ENCODE data around the gene SIRPB2.

SIRPB2 gene

GRCh38 chr20:1491281-1491840 lies at the start of gene SIRPB2:
TSS of gene SIRPB2 (minus strand) at chr20:1491420. CDS start at chr20:1491359, 61 bp downstream.
- DNase-seq: no peak

DNA sequence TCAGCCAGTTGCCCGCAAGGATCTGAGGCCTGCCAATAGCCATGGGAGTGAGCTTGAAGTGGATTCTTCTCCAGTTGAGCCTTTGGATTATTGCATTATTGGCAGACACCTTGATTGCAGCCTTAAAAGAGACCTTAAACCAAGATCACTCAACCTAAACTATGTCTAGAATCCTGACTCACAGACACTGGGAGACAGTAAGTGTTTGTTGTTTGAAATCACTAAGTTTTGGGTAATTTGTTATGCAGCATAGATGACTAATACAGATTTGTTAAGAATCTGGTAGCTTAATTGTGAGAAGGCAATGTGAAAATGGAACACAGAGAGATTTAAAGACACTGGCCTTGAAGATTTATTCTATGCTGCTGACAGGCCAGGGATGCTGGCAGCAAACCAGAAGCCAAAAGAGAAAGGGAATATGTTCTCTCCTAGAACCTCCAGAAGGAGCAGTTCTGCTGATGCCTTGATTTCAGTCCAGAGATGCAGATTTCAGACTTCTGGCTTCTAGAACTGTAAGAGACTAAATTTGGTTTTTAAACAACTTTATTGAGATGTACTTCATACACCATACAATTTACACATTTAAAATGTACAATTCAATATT lies 48.7 kb upstream of the SIRPB2 start:
- no peak for DNase-seq

DNA sequence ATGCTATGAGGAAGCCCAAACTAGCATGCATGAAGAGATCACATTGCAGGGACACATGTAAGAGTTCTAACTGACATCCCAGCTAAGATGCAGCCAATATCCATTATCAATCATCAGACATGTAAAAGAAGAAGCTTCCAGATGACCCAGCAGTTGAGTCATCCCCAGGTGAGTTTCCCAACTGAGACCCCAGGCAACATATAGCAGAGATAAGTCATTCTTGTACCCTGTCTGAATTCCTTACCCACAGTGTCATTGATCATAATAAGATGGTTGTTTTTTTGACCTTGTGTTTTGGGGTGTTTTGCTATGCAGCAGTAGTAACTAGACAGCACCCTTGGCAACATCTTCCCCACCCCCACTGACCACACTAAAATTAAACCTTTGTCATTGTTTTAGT lies 47.4 kb upstream of the SIRPB2 start:
- no peak for DNase-seq

- no peak for DNase-seq
Measured at GRCh38 chr20:1537731-1538058, 46.5 kb upstream of the SIRPB2 start.

GRCh38 chr20:1536893-1537730 lies 45.9 kb upstream of the SIRPB2 start:
- DNase-seq: no peak

GRCh38 chr20:1535420-1536175 lies 44.4 kb upstream of the SIRPB2 start:
- no peak for DNase-seq

DNA sequence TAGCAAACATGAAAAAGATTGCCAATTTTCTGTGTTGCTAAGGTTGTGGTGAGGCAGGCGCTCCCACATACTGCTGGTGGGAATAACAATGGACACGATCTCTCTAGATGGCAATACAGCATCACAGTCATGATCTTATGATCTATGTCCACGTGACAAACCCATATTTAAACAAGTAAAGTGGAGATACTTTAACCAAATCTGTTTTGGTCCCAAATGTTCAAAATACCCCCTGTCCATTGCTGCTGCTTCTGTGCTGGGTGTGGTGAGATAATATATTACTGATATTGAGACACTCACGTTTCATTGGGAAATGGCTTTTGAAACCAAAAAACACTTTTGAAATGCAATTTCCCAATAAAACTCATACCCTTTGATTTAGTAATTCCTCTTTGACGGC lies 43.3 kb upstream of the SIRPB2 start:
- no peak for DNase-seq

- no peak for DNase-seq
Measured at GRCh38 chr20:1533059-1533458, 41.8 kb upstream of the SIRPB2 start.

GRCh38 chr20:1528811-1529210 lies 37.6 kb upstream of the SIRPB2 start:
- no peak for DNase-seq

DNA sequence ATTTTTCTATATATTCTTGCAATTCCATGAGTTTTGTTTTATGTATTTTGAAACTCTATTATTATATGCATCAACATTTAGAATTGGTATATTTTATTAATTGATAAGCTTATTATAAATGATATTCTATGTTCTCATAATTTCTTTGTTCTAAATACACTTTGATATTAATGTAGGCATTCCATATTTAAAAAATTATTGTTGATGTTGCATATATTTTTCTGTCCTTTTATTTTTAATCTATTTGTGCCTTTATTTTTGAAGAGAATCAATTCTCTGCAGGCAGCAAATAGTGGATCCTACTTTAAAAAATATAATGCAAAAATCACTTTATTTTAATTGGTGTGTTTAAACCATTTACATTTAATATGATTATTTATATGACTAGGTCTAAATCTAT lies 36.7 kb upstream of the SIRPB2 start:
- DNase-seq: no peak

DNA sequence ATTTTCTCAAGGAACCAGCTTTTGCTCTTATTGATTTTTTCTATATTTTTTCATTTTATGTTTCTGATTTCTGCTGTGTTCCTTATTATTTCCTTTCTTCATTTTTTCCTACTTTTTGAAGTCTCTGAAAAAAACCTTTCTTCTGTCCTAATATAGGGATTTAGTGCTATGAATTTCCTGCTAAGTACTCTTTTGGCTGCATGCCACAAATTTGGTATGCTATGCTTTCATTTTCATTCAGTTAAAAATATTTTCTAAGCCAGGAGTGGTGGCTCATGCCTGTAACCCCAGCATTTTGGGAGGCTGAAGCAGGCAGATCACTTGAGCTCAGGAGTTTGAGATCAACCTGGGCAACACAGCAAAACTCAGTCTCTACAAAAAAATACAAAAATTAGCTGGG lies 35.7 kb upstream of the SIRPB2 start:
- no peak for DNase-seq

GRCh38 chr20:1526310-1526709 lies 35.1 kb upstream of the SIRPB2 start:
- DNase-seq: no peak

- DNase-seq: no peak
Measured at GRCh38 chr20:1524004-1524403, 32.8 kb upstream of the SIRPB2 start.

- DNase-seq: no peak
Measured at GRCh38 chr20:1517010-1517409, 25.8 kb upstream of the SIRPB2 start.

GRCh38 chr20:1513801-1514200 lies 22.6 kb upstream of the SIRPB2 start:
- DNase-seq: no peak

- no peak for DNase-seq
Measured at GRCh38 chr20:1509237-1509636, 18.0 kb upstream of the SIRPB2 start.

DNA sequence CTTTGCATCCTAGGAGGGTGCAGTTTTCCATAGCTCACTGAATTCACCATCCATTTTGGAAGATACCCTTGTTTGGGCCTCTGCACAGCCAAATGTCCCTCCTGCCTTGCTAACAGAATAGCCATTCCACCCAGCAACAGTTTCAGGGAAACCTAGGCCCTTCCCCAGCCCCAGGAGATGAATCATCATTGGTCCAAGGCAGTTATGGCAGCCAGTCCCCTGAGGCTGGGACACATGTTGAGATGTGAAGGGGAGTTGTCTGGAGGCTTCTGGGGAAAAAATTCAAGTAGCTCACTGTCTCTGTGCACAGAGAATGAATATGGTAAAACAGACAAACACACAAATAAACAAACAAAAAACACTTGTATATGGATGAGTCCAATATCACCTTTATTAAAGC lies 17.4 kb upstream of the SIRPB2 start:
- DNase-seq: no peak

- DNase-seq: no peak
Measured at GRCh38 chr20:1507276-1507675, 16.1 kb upstream of the SIRPB2 start.

GRCh38 chr20:1505871-1506270 lies 14.7 kb upstream of the SIRPB2 start:
- DNase-seq: no peak

GRCh38 chr20:1505361-1505760 lies 14.1 kb upstream of the SIRPB2 start:
- no peak for DNase-seq

- DNase-seq: peak; percentile 52
Measured at GRCh38 chr20:1503564-1504227, 12.5 kb upstream of the SIRPB2 start.

DNA sequence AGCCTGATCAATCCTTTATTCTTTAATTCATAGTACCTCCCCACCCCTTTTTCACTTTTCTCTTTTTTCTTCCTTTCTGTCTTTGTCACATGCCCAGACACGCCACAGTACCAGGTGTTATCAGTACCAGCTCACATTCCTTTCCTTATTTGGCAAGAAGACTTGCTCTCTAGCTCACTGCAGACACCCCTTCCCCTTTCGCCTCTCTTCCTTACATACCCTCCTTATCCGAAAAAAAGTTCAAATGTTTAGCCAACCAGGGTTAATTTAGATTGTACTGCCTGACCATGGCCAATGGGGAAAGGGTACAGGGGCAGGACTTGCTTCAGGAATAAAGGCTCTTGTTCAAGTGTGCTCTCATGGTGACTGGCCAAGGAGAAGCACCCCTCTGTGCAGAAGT lies 9.3 kb upstream of the SIRPB2 start:
- no peak for DNase-seq
